Measurements from ENCODE around the gene CLCN4.

The CLCN4 gene

DNA sequence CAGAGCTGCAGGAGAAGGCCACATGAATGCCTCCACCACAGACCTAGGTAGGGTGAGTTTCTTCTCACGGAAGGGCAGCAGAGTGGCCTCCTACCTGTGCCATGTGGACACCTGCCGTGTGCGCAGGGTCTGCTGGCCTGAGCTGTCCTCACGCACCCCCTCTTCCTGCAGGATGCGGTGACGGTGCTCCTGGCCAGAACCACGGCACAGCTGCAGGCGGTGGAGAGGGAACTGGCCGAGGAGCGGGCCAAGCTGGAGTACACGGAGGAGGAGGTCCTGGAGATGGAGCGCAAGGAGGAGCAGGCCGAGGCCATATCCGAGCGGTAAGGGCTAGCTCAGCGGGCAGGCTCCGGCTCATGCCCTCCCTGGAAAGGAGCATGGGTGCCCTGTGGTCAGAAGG, 28.4 kb upstream of the CLCN4 start:
- Histone ChIP-seq H3K9me3 (ENCODE audit: control insufficient read depth, insufficient read depth, low read length) (no peaks in the 10 kb centered on the region), H3K4me1 (ENCODE audit: control insufficient read depth, insufficient read depth, low read length) (no peaks in the 10 kb centered on the region), H3K27ac (ENCODE audit: low read length) (no peak overlapping the region), H3K36me3 (ENCODE audit: control insufficient read depth, insufficient read depth, low read length) (peaks cover 2% of the 10 kb centered on the region; the same call in 1 of the 2 replicates), H3K4me3 (ENCODE audit: low read length) (no peak overlapping the region), H3K27me3 (ENCODE audit: control insufficient read depth, insufficient read depth, low read length) (no peaks in the 10 kb centered on the region)
- no peak for DNase-seq (ENCODE audit: low read depth, low spot score)
- WGBS (ENCODE audit: insufficient coverage, insufficient read length) = no CpG with 5 or more reads among the region's 17 CpGs

DNA sequence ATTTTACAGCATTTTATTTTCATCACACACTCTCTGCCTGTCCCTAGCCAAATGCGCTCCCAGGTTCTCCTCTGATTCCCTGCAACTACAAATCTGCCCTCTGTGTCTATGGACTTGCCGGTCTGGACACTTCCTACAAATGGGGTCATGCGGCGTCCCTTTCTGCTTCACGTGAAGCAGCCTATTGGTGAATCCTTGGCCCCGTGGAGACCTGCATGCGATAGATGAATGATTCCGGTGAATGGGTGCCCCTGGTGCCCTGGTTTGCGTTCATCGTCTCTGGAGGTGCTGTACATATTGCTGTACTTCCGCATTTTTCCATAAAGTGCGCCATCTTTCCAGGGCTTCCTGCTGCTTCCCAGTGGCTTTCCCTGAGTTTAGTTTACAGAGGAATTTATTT, 27.5 kb upstream of the CLCN4 start:
- no peaks in the 10 kb centered on the region for H3K27me3 ChIP-seq (ENCODE audit: control insufficient read depth, insufficient read depth, low read length)
- no peak overlapping the region for H3K4me3 ChIP-seq (ENCODE audit: low read length)
- no CpG with 5 or more reads among the region's 12 CpGs for WGBS (ENCODE audit: insufficient coverage, insufficient read length)
- no peaks in the 10 kb centered on the region for H3K4me1 ChIP-seq (ENCODE audit: control insufficient read depth, insufficient read depth, low read length)
- no peak overlapping the region for H3K27ac ChIP-seq (ENCODE audit: low read length)
- H3K9me3 ChIP-seq (ENCODE audit: control insufficient read depth, insufficient read depth, low read length) = no peaks in the 10 kb centered on the region
- peaks cover 2% of the 10 kb centered on the region; the same call in 1 of the 2 replicates for H3K36me3 ChIP-seq (ENCODE audit: control insufficient read depth, insufficient read depth, low read length)
- DNase-seq (ENCODE audit: low read depth, low spot score) = no peak

DNA sequence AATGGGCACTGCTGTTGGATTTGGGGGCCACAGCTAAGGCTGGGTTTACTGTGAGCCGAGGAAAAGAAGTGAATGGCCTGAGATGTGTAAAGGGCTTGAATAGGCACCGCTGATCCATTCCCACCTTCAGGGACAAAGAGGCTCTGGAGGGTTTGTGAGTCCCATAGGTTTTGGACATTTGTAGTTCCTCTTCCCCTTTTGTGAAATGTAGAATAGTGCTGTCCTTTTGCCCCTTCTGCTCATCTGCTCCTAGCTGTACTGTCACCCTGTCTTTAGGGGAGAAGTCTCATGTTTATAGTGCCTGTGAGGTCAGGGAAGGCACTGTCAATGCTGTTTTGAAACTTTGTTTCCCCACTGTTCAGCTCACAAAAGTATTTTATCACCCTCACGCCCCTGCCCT, 26.4 kb upstream of the CLCN4 start:
- Histone ChIP-seq H3K27me3 (ENCODE audit: control insufficient read depth, insufficient read depth, low read length) (no peaks in the 10 kb centered on the region), H3K9me3 (ENCODE audit: control insufficient read depth, insufficient read depth, low read length) (no peaks in the 10 kb centered on the region), H3K27ac (ENCODE audit: low read length) (no peak overlapping the region), H3K4me1 (ENCODE audit: control insufficient read depth, insufficient read depth, low read length) (no peaks in the 10 kb centered on the region), H3K36me3 (ENCODE audit: control insufficient read depth, insufficient read depth, low read length) (0 out of 2 replicates have a peak, but pooled peaks cover 5% of the 10 kb centered on the region), H3K4me3 (ENCODE audit: low read length) (no peak overlapping the region)
- no CpG with 5 or more reads among the region's 3 CpGs for WGBS (ENCODE audit: insufficient coverage, insufficient read length)
- no peak for DNase-seq (ENCODE audit: low read depth, low spot score)

DNA sequence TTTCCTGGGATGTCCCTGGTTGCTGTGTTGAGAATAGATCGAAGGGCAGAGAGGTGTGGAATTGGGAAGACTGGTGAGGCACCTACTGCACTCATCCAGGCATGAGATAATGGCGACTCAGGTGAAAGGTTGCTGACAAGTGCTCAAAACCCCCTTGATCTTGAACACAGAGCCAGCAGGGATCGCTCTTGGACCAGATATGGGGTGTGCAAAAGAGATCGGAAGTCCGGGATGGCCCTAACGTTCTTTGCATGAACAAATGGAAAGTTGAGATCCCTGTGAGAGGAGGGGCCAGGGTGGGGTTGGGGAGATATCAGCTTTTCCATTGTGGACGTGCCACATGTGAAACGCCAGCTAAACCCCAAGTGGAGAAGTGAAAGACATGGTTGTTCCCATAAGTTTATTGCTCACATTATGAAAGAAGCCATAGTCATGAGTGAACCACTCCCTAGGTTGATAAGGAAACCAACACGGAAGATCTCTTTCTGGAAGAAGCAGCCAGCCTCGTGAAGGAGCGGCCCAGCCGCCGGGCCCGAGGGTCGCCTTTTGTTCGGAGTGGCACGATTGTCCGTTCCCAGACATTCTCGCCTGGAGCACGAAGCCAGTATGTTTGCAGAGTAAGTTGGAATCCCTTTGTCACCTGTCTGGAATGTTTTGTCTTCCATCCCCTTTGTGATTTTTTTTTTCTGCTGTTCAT, 22.6 kb upstream of the CLCN4 start:
- Histone ChIP-seq H3K27me3 (ENCODE audit: control insufficient read depth, insufficient read depth, low read length) (no peaks in the 10 kb centered on the region), H3K27ac (ENCODE audit: low read length) (no peak overlapping the region), H3K4me1 (ENCODE audit: control insufficient read depth, insufficient read depth, low read length) (no peaks in the 10 kb centered on the region), H3K9me3 (ENCODE audit: control insufficient read depth, insufficient read depth, low read length) (no peaks in the 10 kb centered on the region), H3K4me3 (ENCODE audit: low read length) (no peak overlapping the region), H3K36me3 (ENCODE audit: control insufficient read depth, insufficient read depth, low read length) (peaks cover 4% of the 10 kb centered on the region; the same call in 1 of the 2 replicates)
- WGBS (ENCODE audit: insufficient coverage, insufficient read length) = no CpG with 5 or more reads among the region's 20 CpGs
- DNase-seq (ENCODE audit: low read depth, low spot score) = no peak

DNA sequence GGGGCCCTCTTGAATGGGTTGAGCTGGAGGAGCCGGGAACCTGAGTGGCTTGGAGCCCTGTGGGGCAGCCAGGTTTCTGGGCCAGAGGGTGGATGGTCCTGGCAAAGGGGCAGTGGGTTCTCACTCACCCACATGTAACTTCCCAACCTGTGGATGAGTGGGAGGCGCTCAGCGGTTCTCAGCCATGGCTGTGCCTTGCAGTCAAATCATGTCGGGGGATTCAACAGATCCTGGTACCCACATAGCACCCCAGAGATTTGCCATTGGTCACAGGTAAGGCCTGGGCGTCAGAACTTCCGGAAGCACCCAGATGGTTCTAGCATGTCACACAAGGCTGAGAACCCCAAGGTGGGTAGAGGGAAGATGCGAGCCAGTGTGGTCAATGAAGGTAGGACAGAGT, 21.9 kb upstream of the CLCN4 start:
- no CpG with 5 or more reads among the region's 7 CpGs for WGBS (ENCODE audit: insufficient coverage, insufficient read length)
- peaks cover 4% of the 10 kb centered on the region; the same call in 1 of the 2 replicates for H3K36me3 ChIP-seq (ENCODE audit: control insufficient read depth, insufficient read depth, low read length)
- no peak overlapping the region for H3K27ac ChIP-seq (ENCODE audit: low read length)
- no peaks in the 10 kb centered on the region for H3K4me1 ChIP-seq (ENCODE audit: control insufficient read depth, insufficient read depth, low read length)
- H3K4me3 ChIP-seq (ENCODE audit: low read length) = no peak overlapping the region
- no peak for DNase-seq (ENCODE audit: low read depth, low spot score)
- H3K27me3 ChIP-seq (ENCODE audit: control insufficient read depth, insufficient read depth, low read length) = no peaks in the 10 kb centered on the region
- H3K9me3 ChIP-seq (ENCODE audit: control insufficient read depth, insufficient read depth, low read length) = no peaks in the 10 kb centered on the region

DNA sequence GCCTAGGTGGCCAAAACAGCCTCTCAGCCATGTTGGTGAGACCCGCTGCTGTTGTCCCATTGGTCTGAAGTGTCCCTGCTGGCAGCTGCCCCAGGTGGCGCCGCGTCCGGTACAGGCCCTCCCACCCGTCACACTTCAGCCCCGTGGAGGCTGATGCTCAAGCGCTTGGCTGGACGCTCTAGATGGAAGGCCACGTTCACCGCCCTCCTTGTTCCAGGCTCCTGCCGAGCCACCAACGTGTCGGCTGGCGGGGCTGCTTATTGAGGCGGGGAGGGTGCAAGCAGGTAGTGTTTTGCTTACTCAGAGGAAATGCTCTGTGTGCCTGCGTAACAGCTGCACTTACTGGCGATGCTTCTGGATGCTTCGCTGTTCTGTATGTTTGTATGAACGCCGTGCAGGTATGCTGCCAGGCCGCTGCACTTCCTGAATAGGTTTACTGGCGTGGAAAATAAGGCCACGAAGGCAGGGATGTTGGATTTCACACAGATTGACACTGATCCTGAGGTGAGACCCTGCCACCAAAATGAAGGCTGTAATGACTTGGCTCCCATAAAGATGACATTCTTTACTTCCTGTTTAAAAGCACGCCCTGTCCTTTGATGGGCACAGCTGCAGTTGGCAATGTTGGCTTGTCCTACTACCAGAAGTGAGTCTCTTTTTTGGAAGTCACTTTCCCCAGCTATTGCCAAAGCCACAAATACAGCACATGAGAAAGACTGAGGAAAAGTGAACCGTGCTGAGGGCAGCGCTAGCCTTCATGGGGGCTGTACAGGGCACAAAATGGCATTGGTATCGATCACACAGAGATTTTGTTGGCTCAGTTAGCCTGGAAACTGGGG, 21.0 kb upstream of the CLCN4 start:
- WGBS (ENCODE audit: insufficient coverage, insufficient read length) = no CpG with 5 or more reads among the region's 28 CpGs
- H3K9me3 ChIP-seq (ENCODE audit: control insufficient read depth, insufficient read depth, low read length) = no peaks in the 10 kb centered on the region
- no peaks in the 10 kb centered on the region for H3K4me1 ChIP-seq (ENCODE audit: control insufficient read depth, insufficient read depth, low read length)
- no peaks in the 10 kb centered on the region for H3K27me3 ChIP-seq (ENCODE audit: control insufficient read depth, insufficient read depth, low read length)
- H3K27ac ChIP-seq (ENCODE audit: low read length) = no peak overlapping the region
- no peak for DNase-seq (ENCODE audit: low read depth, low spot score)
- no peak overlapping the region for H3K4me3 ChIP-seq (ENCODE audit: low read length)
- H3K36me3 ChIP-seq (ENCODE audit: control insufficient read depth, insufficient read depth, low read length) = peaks cover 4% of the 10 kb centered on the region; the same call in 1 of the 2 replicates

DNA sequence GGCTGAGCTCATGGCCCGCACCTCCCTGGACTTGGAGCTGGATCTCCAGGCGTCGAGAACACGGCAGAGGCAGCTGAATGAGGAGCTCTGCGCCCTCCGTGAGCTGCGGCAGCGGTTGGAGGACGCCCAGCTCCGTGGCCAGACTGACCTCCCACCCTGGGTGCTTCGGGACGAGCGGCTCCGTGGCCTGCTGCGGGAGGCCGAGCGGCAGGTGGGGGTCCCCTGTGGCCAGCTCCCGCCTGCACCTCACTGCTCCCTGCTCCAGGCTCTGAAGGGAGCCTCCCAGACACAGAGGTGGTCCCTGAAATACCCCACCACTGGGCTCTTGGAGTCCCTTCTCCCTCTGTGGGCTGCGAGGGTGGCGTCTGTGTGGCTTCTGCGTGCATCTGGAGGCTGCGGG, 18.0 kb upstream of the CLCN4 start:
- no peaks in the 10 kb centered on the region for H3K4me1 ChIP-seq (ENCODE audit: control insufficient read depth, insufficient read depth, low read length)
- no peak overlapping the region for H3K4me3 ChIP-seq (ENCODE audit: low read length)
- H3K9me3 ChIP-seq (ENCODE audit: control insufficient read depth, insufficient read depth, low read length) = no peaks in the 10 kb centered on the region
- DNase-seq (ENCODE audit: low read depth, low spot score) = no peak
- H3K27ac ChIP-seq (ENCODE audit: low read length) = no peak overlapping the region
- peaks cover 4% of the 10 kb centered on the region; the same call in 1 of the 2 replicates for H3K36me3 ChIP-seq (ENCODE audit: control insufficient read depth, insufficient read depth, low read length)
- no CpG with 5 or more reads among the region's 22 CpGs for WGBS (ENCODE audit: insufficient coverage, insufficient read length)
- H3K27me3 ChIP-seq (ENCODE audit: control insufficient read depth, insufficient read depth, low read length) = no peaks in the 10 kb centered on the region

DNA sequence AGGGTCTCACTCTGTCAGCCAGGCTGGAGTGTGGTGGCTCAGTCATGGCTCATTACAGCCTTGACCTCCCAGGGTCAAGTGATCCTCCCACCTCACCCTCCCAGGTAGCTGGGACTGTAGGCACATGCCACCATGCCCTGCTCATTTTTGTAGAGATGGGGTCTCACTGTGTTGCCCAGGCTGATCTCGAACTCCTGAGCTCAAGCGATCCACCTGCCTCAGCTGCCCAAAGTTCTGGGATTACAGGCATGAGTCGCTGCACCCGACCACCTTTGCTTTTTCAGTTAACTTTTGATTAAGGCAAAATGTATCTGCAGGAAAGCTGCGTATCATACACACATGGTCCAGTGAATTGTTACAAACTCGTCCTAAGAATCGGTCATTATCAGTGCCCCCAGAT, 16.5 kb upstream of the CLCN4 start:
- DNase-seq (ENCODE audit: low read depth, low spot score) = no peak
- Histone ChIP-seq H3K4me3 (ENCODE audit: low read length) (no peak overlapping the region), H3K27ac (ENCODE audit: low read length) (no peak overlapping the region), H3K9me3 (ENCODE audit: control insufficient read depth, insufficient read depth, low read length) (no peaks in the 10 kb centered on the region), H3K36me3 (ENCODE audit: control insufficient read depth, insufficient read depth, low read length) (peaks cover 2% of the 10 kb centered on the region; the same call in 1 of the 2 replicates), H3K27me3 (ENCODE audit: control insufficient read depth, insufficient read depth, low read length) (no peaks in the 10 kb centered on the region), H3K4me1 (ENCODE audit: control insufficient read depth, insufficient read depth, low read length) (no peaks in the 10 kb centered on the region)
- WGBS (ENCODE audit: insufficient coverage, insufficient read length) = no CpG with 5 or more reads among the region's 7 CpGs

DNA sequence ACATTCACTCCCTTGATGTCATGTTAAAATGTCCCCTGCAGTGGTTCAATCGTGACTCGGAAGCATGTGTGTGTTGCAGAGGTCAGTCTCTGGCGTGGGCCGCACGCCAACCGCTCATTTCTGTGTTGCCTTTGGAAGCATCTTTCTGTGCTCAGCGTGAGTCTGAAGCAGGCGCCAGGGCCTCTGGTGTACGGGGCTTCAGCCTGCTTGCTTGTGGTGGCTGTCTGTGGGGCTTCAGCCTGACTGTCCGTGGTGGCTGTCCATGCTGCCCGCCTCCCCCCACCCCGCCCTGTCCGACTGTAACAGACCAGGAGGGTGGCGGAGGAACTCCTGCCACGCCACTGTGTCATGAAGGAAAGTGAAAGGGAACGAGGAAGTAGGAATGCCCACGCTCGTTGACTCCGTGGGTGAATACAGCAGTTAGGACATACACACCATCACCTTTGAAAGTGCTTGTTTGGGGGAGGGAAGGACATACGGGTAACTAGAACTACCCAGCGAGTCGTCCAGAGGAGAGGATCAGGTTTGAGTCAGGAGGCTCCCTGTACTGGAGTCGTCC, 14.7 kb upstream of the CLCN4 start:
- no peak for DNase-seq (ENCODE audit: low read depth, low spot score)
- no peaks in the 10 kb centered on the region; the same call in 1 of the 2 replicates for H3K36me3 ChIP-seq (ENCODE audit: control insufficient read depth, insufficient read depth, low read length)
- H3K4me3 ChIP-seq (ENCODE audit: low read length) = no peak overlapping the region
- H3K27me3 ChIP-seq (ENCODE audit: control insufficient read depth, insufficient read depth, low read length) = no peaks in the 10 kb centered on the region
- H3K27ac ChIP-seq (ENCODE audit: low read length) = no peak overlapping the region
- no CpG with 5 or more reads among the region's 23 CpGs for WGBS (ENCODE audit: insufficient coverage, insufficient read length)
- no peaks in the 10 kb centered on the region for H3K4me1 ChIP-seq (ENCODE audit: control insufficient read depth, insufficient read depth, low read length)
- H3K9me3 ChIP-seq (ENCODE audit: control insufficient read depth, insufficient read depth, low read length) = no peaks in the 10 kb centered on the region

DNA sequence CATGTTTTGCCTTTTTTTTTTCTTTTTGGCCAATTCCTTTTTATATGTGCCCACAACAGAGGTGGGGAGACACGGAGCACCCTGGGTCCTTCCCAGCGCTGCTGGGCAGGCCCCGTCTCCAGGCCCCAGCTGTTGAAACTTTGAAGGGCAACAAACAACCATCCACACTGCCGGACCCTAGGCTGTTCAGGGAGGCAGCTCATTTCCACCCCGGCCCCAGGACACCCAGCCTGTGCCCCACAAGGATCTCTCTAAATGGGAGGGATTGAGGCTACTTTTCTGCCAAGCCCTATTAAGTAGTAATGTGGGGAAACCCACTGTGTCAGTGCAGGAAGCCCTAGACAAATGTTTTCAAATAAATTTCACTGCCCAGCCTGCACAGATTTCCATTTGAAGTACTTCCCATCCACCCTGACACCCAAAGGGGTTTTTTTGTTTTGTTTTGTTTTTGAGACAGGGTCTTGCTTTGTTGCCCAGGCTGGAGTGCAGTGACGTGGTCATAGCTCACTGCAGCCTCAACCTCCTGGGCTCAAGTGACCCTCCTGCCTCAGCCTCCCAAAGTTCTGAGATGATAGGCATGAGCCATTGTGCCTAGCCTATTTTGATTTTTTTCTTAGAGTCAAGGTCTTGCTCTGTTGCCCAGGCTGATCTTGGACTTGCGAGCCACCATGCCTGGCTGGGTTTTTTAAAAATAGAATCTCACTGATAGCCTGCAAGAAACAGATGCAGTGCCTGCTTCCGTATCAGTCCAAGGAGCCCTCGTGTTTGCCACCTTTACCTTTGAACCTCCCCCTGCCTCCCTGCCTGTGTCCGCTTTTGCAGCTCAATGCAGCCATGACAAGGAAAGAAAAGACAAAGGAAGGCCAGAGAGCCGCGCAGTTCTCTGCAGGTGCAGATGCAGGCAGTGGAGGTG, 13.4 kb upstream of the CLCN4 start:
- no CpG with 5 or more reads among the region's 12 CpGs for WGBS (ENCODE audit: insufficient coverage, insufficient read length)
- Histone ChIP-seq H3K27me3 (ENCODE audit: control insufficient read depth, insufficient read depth, low read length) (no peaks in the 10 kb centered on the region), H3K4me1 (ENCODE audit: control insufficient read depth, insufficient read depth, low read length) (no peaks in the 10 kb centered on the region), H3K27ac (ENCODE audit: low read length) (no peak overlapping the region), H3K4me3 (ENCODE audit: low read length) (no peak overlapping the region), H3K9me3 (ENCODE audit: control insufficient read depth, insufficient read depth, low read length) (no peaks in the 10 kb centered on the region), H3K36me3 (ENCODE audit: control insufficient read depth, insufficient read depth, low read length) (no peaks in the 10 kb centered on the region; the same call in 1 of the 2 replicates)
- DNase-seq (ENCODE audit: low read depth, low spot score) = no peak
